K562 (cell line): ENCODE measurements around the gene CDHR2. TPM values are rescaled to one million over a fixed set of nuclear protein-coding genes. Genes with fewer than 3 reads are reported as not detected.

Source experiments
- BHLHE40 ChIP-seq: IDR thresholded peaks from 2 replicates; pipeline ENCODE4 v1.6.1; 2011; ENCODE audit warnings: low read length, improper control_type of control experiment
- CBFA2T2 ChIP-seq: fragments of 450-650 bp; conservative IDR thresholded peaks from 2 replicates; pipeline ENCODE4 v1.6.1; 2017; ENCODE audit warnings: mild to moderate bottlenecking
- EHMT2 ChIP-seq: fragments of 450-650 bp; IDR thresholded peaks from 2 replicates; pipeline ENCODE4 v1.6.1; 2018; ENCODE audit warnings: antibody characterized with exemption
- ESRRB ChIP-seq: fragments of 250-450 bp; sonication (Bioruptor Pico); IDR thresholded peaks from 2 replicates; pipeline ENCODE4 v1.5.0; 2020; ENCODE audit warnings: mild to moderate bottlenecking, moderate library complexity, borderline replicate concordance
- L3MBTL2 ChIP-seq: fragments of 450-650 bp; IDR thresholded peaks from 2 replicates; pipeline ENCODE4 v1.6.1; 2016; ENCODE audit warnings: mild to moderate bottlenecking, moderate library complexity
- LCOR ChIP-seq: sonication (generic); formaldehyde crosslinking; IDR thresholded peaks from 2 replicates; pipeline ENCODE4 v1.8.0; 2022; ENCODE audit warnings: mild to moderate bottlenecking, missing genetic modification reagents
- MAFK ChIP-seq: IDR thresholded peaks from 2 replicates; pipeline ENCODE4 v1.6.1; 2011; ENCODE audit warnings: low read length, improper control_type of control experiment
- MYBL2 ChIP-seq, 2 experiments: fragments of 450-650 bp in 1 of 2; sonication (generic) in 1 of 2; formaldehyde crosslinking in 1 of 2; IDR thresholded peaks; 2 replicates each; pipeline versions ENCODE4 v1.6.1 to v1.8.1; 2017 to 2022; ENCODE audit warnings: borderline replicate concordance in 1 of 2, inconsistent platforms in 1 of 2, low read depth in 1 of 2, mild to moderate bottlenecking in 1 of 2, missing genetic modification reagents in 1 of 2, moderate library complexity in 1 of 2
- NR2C2 ChIP-seq, 2 experiments: fragments of 200-800 bp in 1 of 2; sonication (Bioruptor generic) in 1 of 2; sonication (generic) in 1 of 2; formaldehyde crosslinking in 1 of 2; IDR thresholded peaks; 2 replicates each; pipeline versions ENCODE4 v1.6.1 to v1.8.0; 2016 to 2022; ENCODE audit warnings: mild to moderate bottlenecking in 1 of 2, missing compliant biosample characterization in 1 of 2, missing genetic modification characterization in 1 of 2, missing genetic modification reagents in 1 of 2
- SOX6 ChIP-seq: fragments of 450-650 bp; IDR thresholded peaks from 2 replicates; pipeline ENCODE4 v1.6.1; 2014; ENCODE audit warnings: mild to moderate bottlenecking
- ZC3H11A ChIP-seq: IDR thresholded peaks from 2 replicates; pipeline ENCODE4 v1.6.1; 2012; ENCODE audit warnings: low read depth, low read length, improper control_type of control experiment
- ZNF121 ChIP-seq: sonication (generic); formaldehyde crosslinking; conservative IDR thresholded peaks from 2 replicates; pipeline ENCODE4 v1.8.0; 2022; ENCODE audit warnings: missing genetic modification reagents
- ZNF280A ChIP-seq: fragments of 450-650 bp; IDR thresholded peaks from 2 replicates; pipeline ENCODE4 v1.6.1; 2018; ENCODE audit warnings: mild to moderate bottlenecking, low read depth; ENCODE audit not compliant: partially characterized antibody
- polyA plus RNA-seq, 8 experiments: library from polyadenylated mRNA; depleted of rRNA in 4 of 8; stranded (reverse) in 5 of 8; unstranded in 3 of 8; fragments of >200 nt; fragmentation: Nextera tagmentation in 2 of 8; fragmentation: Illumina TruSeq in 1 of 8; extraction: Ambion mirVana in 2 of 8; extraction: Trizol in 1 of 8; gene quantifications; 2 replicates each; pipeline versions ENCODE4 v1.2.1 to v1.2.3, GENCODE V29; 2011 to 2014; ENCODE audit warnings: inconsistent platforms in 1 of 8, missing spikeins in 1 of 8
- total RNA-seq, 7 experiments: library from RNA; depleted of rRNA in 6 of 7; stranded (reverse); fragments of >200 nt in 6 of 7; fragmentation: Illumina TruSeq in 2 of 7; extraction: Trizol in 2 of 7; gene quantifications; 2 replicates each; pipeline versions ENCODE4 v1.2.1 to v1.2.3, GENCODE V29; 2011 to 2021; ENCODE audit warnings: low replicate concordance in 1 of 7
- TF ChIP-seq, protein P1 (sequence below): fragments of 450-650 bp; IDR thresholded peaks from 2 replicates; pipeline ENCODE4 v1.6.1; 2016; ENCODE audit warnings: antibody characterized with exemption
- TF ChIP-seq, protein P2 (sequence below): sonication (generic); formaldehyde crosslinking; IDR thresholded peaks from 2 replicates; pipeline ENCODE4 v1.9.0; 2022; ENCODE audit warnings: mild to moderate bottlenecking, missing genetic modification reagents
- TF ChIP-seq, protein P3 (sequence below): fragments of 250-450 bp; sonication (Bioruptor Pico); IDR thresholded peaks from 2 replicates; pipeline ENCODE4 v1.8.0; 2021; ENCODE audit warnings: borderline replicate concordance, mild to moderate bottlenecking, moderate library complexity; ENCODE audit not compliant: poor library complexity, severe bottlenecking
- TF ChIP-seq, protein P4 (sequence below), 2 experiments: fragments of 150-350 bp in 1 of 2; IDR thresholded peaks; 2 replicates each; pipeline ENCODE4 v1.6.1; 2012 to 2016; ENCODE audit warnings: low read depth in 2 of 2, low read length in 2 of 2, mild to moderate bottlenecking in 1 of 2, moderate library complexity in 1 of 2

Gene CDHR2
- total and polyA plus RNA-seq, 9 of the 15 experiments (the other 6 are each of a cell fraction or from before 2014, with no cell fraction given) = 0.01 to 0.62 (median 0.09) TPM; not detected in 2

- no peak for TF ChIP-seq ZNF280A
- peak; percentile 34 for TF ChIP-seq L3MBTL2
- TF ChIP-seq ZNF121 (CRISPR knock-in tag) = no peak
- TF ChIP-seq NR2C2 (CRISPR knock-in tag; IDR thresholded peaks at IDR 0.05) = peak; percentile 47; the same call in 1 of the 2 replicates
- TF ChIP-seq NR2C2 (tag; IDR thresholded peaks at IDR 0.05) = peak; percentile 72
- no peak for TF ChIP-seq ESRRB
- TF ChIP-seq CBFA2T2 = no peak
- TF ChIP-seq, protein P1, sequence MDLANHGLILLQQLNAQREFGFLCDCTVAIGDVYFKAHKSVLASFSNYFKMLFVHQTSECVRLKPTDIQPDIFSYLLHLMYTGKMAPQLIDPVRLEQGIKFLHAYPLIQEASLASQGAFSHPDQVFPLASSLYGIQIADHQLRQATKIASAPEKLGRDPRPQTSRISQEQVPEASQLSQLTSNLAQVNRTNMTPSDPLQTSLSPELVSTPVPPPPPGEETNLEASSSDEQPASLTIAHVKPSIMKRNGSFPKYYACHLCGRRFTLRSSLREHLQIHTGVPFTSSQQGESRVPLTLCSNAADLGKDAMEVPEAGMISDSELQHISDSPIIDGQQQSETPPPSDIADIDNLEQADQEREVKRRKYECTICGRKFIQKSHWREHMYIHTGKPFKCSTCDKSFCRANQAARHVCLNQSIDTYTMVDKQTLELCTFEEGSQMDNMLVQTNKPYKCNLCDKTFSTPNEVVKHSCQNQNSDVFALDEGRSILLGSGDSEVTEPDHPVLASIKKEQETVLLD = peak; percentile 58; the same call in 1 of the 2 replicates
- TF ChIP-seq MAFK = no peak
- no peak for TF ChIP-seq MYBL2 (IDR thresholded peaks at IDR 0.05; ENCODE audit: low read depth)
- no peak for TF ChIP-seq MYBL2 (CRISPR knock-in tag; IDR thresholded peaks at IDR 0.05; ENCODE audit: borderline replicate concordance)
- TF ChIP-seq, protein P2, sequence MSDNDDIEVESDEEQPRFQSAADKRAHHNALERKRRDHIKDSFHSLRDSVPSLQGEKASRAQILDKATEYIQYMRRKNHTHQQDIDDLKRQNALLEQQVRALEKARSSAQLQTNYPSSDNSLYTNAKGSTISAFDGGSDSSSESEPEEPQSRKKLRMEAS (CRISPR knock-in tag) = 0 out of 2 replicates have a peak, but pooled peaks have one; percentile 2
- no peak for TF ChIP-seq SOX6
- TF ChIP-seq, protein P3, sequence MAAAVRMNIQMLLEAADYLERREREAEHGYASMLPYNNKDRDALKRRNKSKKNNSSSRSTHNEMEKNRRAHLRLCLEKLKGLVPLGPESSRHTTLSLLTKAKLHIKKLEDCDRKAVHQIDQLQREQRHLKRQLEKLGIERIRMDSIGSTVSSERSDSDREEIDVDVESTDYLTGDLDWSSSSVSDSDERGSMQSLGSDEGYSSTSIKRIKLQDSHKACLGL (CRISPR knock-in tag) = no peak
- no peak for TF ChIP-seq LCOR (CRISPR knock-in tag)
- no peak for TF ChIP-seq EHMT2
- peak; percentile 47; the same call in 1 of the 2 replicates for TF ChIP-seq BHLHE40
- TF ChIP-seq ZC3H11A = no peak
- TF ChIP-seq, protein P4, sequence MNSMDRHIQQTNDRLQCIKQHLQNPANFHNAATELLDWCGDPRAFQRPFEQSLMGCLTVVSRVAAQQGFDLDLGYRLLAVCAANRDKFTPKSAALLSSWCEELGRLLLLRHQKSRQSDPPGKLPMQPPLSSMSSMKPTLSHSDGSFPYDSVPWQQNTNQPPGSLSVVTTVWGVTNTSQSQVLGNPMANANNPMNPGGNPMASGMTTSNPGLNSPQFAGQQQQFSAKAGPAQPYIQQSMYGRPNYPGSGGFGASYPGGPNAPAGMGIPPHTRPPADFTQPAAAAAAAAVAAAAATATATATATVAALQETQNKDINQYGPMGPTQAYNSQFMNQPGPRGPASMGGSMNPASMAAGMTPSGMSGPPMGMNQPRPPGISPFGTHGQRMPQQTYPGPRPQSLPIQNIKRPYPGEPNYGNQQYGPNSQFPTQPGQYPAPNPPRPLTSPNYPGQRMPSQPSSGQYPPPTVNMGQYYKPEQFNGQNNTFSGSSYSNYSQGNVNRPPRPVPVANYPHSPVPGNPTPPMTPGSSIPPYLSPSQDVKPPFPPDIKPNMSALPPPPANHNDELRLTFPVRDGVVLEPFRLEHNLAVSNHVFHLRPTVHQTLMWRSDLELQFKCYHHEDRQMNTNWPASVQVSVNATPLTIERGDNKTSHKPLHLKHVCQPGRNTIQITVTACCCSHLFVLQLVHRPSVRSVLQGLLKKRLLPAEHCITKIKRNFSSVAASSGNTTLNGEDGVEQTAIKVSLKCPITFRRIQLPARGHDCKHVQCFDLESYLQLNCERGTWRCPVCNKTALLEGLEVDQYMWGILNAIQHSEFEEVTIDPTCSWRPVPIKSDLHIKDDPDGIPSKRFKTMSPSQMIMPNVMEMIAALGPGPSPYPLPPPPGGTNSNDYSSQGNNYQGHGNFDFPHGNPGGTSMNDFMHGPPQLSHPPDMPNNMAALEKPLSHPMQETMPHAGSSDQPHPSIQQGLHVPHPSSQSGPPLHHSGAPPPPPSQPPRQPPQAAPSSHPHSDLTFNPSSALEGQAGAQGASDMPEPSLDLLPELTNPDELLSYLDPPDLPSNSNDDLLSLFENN (IDR thresholded peaks at IDR 0.05; ENCODE audit: low read depth in 2 of 2, low read length in 2 of 2) = no peak
Measured at GRCh38 chr5:176543428-176544182, 5.5 kb upstream of the CDHR2 start (continued).
